IMR-90 (cell line): ENCODE data around the gene ARL4C. TPM values are rescaled to one million over a fixed set of nuclear protein-coding genes. Genes with fewer than 3 reads are reported as not detected.

Experiments
- ATAC-seq: fragments of 200-7000 bp; cut with Tn5 transposase; 2 replicates; pipeline ENCODE4 v1.9.1; 2020; ENCODE audit warnings: low read depth, mild to moderate bottlenecking, moderate library complexity
- BruUV-seq: library from RNA; stranded (reverse); fragments of 400-500 nt; replicated peaks from 2 replicates; lab custom pipeline; 2021; lab: Mats Ljungman, UMichigan
- CTCF ChIA-PET: fragments of 300-600 bp; formaldehyde crosslinking; extraction: SDS; loops from one replicate; lab custom pipeline; 2021; ENCODE audit warnings: antibody characterized with exemption; lab: Yijun Ruan, JAX
- POLR2A ChIA-PET: fragments of 300-600 bp; sonication (Branson Sonifier 250); formaldehyde crosslinking; loops from one replicate; lab custom pipeline; 2022; ENCODE audit warnings: antibody characterized with exemption; ENCODE audit not compliant: unreplicated experiment; lab: Charles Lee
- DNase-seq: peaks from one replicate; pipeline ENCODE4 v3.0.0; 2013
- H2AFZ ChIP-seq: replicated peaks from 2 replicates; pipeline ENCODE3; 2013; ENCODE audit warnings: low read length, mild to moderate bottlenecking; ENCODE audit not compliant: poor library complexity
- H2AK5ac ChIP-seq: 2 replicates; pipeline ENCODE4 v1.6.1; 2013; ENCODE audit warnings: low read depth, low read length, inconsistent platforms
- H2AK9ac ChIP-seq: replicated peaks from 2 replicates; pipeline ENCODE3; 2013; ENCODE audit warnings: mild to moderate bottlenecking, low read depth, low read length, moderate library complexity; ENCODE audit not compliant: poor library complexity
- H2BK120ac ChIP-seq: 2 replicates; pipeline ENCODE4 v1.6.1; 2013; ENCODE audit warnings: low read depth, low read length, inconsistent platforms
- H2BK15ac ChIP-seq: 3 replicates; pipeline ENCODE4 v1.6.1; 2013; ENCODE audit warnings: low read depth, low read length, inconsistent platforms
- H2BK20ac ChIP-seq: 2 replicates; pipeline ENCODE4 v1.6.1; 2013; ENCODE audit warnings: low read depth, mild to moderate bottlenecking, inconsistent platforms, low read length, moderate library complexity
- H2BK5ac ChIP-seq: 2 replicates; pipeline ENCODE4 v1.6.1; 2013; ENCODE audit warnings: mild to moderate bottlenecking, low read depth, low read length, inconsistent platforms; ENCODE audit not compliant: poor library complexity, severe bottlenecking
- H3K14ac ChIP-seq: replicated peaks from 2 replicates; pipeline ENCODE4 v1.6.1; 2013; ENCODE audit warnings: low read depth, low read length, inconsistent platforms
- H3K18ac ChIP-seq: 2 replicates; pipeline ENCODE4 v1.6.1; 2013; ENCODE audit warnings: low read depth, low read length, control low read depth
- H3K23ac ChIP-seq: 2 replicates; pipeline ENCODE4 v1.6.1; 2013; ENCODE audit warnings: low read depth, low read length, inconsistent platforms
- H3K27ac ChIP-seq: 2 replicates; pipeline ENCODE4 v1.5.1; 2013; ENCODE audit warnings: mild to moderate bottlenecking, control low read depth, low read length; ENCODE audit not compliant: insufficient read depth
- H3K27me3 ChIP-seq: 2 replicates; pipeline ENCODE4 v1.6.1; 2013; ENCODE audit warnings: low read length; ENCODE audit not compliant: control insufficient read depth, insufficient read depth
- H3K36me3 ChIP-seq: 2 replicates; pipeline ENCODE4 v1.6.1; 2013; ENCODE audit warnings: low read length, mixed read lengths; ENCODE audit not compliant: control insufficient read depth, insufficient read depth
- H3K4ac ChIP-seq: 2 replicates; pipeline ENCODE4 v1.6.1; 2013; ENCODE audit warnings: low read depth, low read length, inconsistent platforms
- H3K4me1 ChIP-seq: 2 replicates; pipeline ENCODE4 v1.6.1; 2013; ENCODE audit warnings: low read length, mixed read lengths; ENCODE audit not compliant: control insufficient read depth, insufficient read depth
- H3K4me2 ChIP-seq: 2 replicates; pipeline ENCODE4 v1.6.1; 2013; ENCODE audit warnings: low read depth, mild to moderate bottlenecking, control low read depth, low read length, moderate library complexity
- H3K4me3 ChIP-seq: 2 replicates; pipeline ENCODE4 v1.5.1; 2013; ENCODE audit warnings: low read depth, mild to moderate bottlenecking, control low read depth, low read length, moderate library complexity; ENCODE audit not compliant: insufficient read depth
- H3K56ac ChIP-seq: 2 replicates; pipeline ENCODE4 v1.6.1; 2013; ENCODE audit warnings: low read length, inconsistent platforms; ENCODE audit not compliant: insufficient read depth; ENCODE audit errors: extremely low read depth
- H3K79me1 ChIP-seq, 2 experiments: 2 replicates each; pipeline ENCODE4 v1.6.1; 2013; ENCODE audit warnings: low read length in 2 of 2, inconsistent platforms in 1 of 2, low read depth in 1 of 2
- H3K9ac ChIP-seq: 2 replicates; pipeline ENCODE4 v1.6.1; 2013; ENCODE audit warnings: low read depth, low read length, control low read depth
- H3K9me1 ChIP-seq: 2 replicates; pipeline ENCODE4 v1.6.1; 2013; ENCODE audit warnings: low read length, inconsistent platforms; ENCODE audit not compliant: insufficient read depth
- H3K9me3 ChIP-seq: 2 replicates; pipeline ENCODE4 v1.6.1; 2013; ENCODE audit warnings: low read length; ENCODE audit not compliant: control insufficient read depth, insufficient read depth
- H4K20me1 ChIP-seq: 2 replicates; pipeline ENCODE4 v1.6.1; 2013; ENCODE audit warnings: low read length, inconsistent platforms; ENCODE audit not compliant: insufficient read depth
- H4K5ac ChIP-seq: 2 replicates; pipeline ENCODE4 v1.6.1; 2013; ENCODE audit warnings: mild to moderate bottlenecking, low read depth, low read length, control low read depth
- H4K8ac ChIP-seq, 2 experiments: 2 replicates each; pipeline ENCODE4 v1.6.1; 2013; ENCODE audit warnings: low read depth in 2 of 2, low read length in 2 of 2, control low read depth in 1 of 2, inconsistent platforms in 1 of 2
- H4K91ac ChIP-seq: 2 replicates; pipeline ENCODE4 v1.6.1; 2013; ENCODE audit warnings: low read depth, low read length, inconsistent platforms; ENCODE audit not compliant: insufficient read depth
- BHLHE40 ChIP-seq: fragments of 150-350 bp; IDR thresholded peaks from 2 replicates; pipeline ENCODE4 v1.6.1; 2016; ENCODE audit warnings: mild to moderate bottlenecking, low read depth, low read length
- CEBPB ChIP-seq: IDR thresholded peaks from 2 replicates; pipeline ENCODE4 v1.6.1; 2012; ENCODE audit warnings: low read depth, low read length, improper control_type of control experiment
- CHD1 ChIP-seq: IDR thresholded peaks from 2 replicates; pipeline ENCODE4 v1.6.1; 2012; ENCODE audit warnings: low read depth, low read length, improper control_type of control experiment
- ELK1 ChIP-seq: fragments of 150-350 bp; IDR thresholded peaks from 2 replicates; pipeline ENCODE4 v1.6.1; 2016; ENCODE audit warnings: low read depth, mild to moderate bottlenecking, low read length, moderate library complexity, borderline replicate concordance
- FOS ChIP-seq: fragments of 150-350 bp; IDR thresholded peaks from 2 replicates; pipeline ENCODE4 v1.6.1; 2016; ENCODE audit warnings: low read depth, low read length
- MAFK ChIP-seq: IDR thresholded peaks from 2 replicates; pipeline ENCODE4 v1.6.1; 2012; ENCODE audit warnings: low read depth, low read length, improper control_type of control experiment
- MAZ ChIP-seq: IDR thresholded peaks from 2 replicates; pipeline ENCODE4 v1.6.1; 2012; ENCODE audit warnings: low read depth, mild to moderate bottlenecking, low read length, improper control_type of control experiment, moderate library complexity, borderline replicate concordance
- MXI1 ChIP-seq: IDR thresholded peaks from 2 replicates; pipeline ENCODE4 v1.6.1; 2012; ENCODE audit warnings: low read depth, mild to moderate bottlenecking, low read length, moderate library complexity, borderline replicate concordance
- NFE2L2 ChIP-seq: fragments of 150-350 bp; IDR thresholded peaks from 2 replicates; pipeline ENCODE4 v1.6.1; 2016; ENCODE audit warnings: low read depth, mild to moderate bottlenecking, low read length
- POLR2A ChIP-seq: IDR thresholded peaks from 2 replicates; pipeline ENCODE4 v1.6.1; 2012; ENCODE audit warnings: mild to moderate bottlenecking, low read depth, low read length
- RAD21 ChIP-seq: IDR thresholded peaks from 2 replicates; pipeline ENCODE4 v1.6.1; 2012; ENCODE audit warnings: low read length, improper control_type of control experiment
- RFX5 ChIP-seq: IDR thresholded peaks from 2 replicates; pipeline ENCODE4 v1.8.0; 2012; ENCODE audit warnings: low read depth, mild to moderate bottlenecking, low read length, moderate library complexity
- SMC3 ChIP-seq: fragments of 150-350 bp; IDR thresholded peaks from 2 replicates; pipeline ENCODE4 v1.6.1; 2016; ENCODE audit warnings: low read depth, mild to moderate bottlenecking, antibody characterized with exemption, low read length, moderate library complexity
- WGBS, 2 experiments: methylation state at CpG; one replicate each; pipeline versions ENCODE4 v1.1.5 to v1.1.7; 2013; ENCODE audit warnings: missing lambda C conversion rate in 2 of 2; ENCODE audit not compliant: insufficient read length in 1 of 2; ENCODE audit errors: extremely low coverage in 2 of 2; 5-methylcytosine and 5-hydroxymethylcytosine counted together
- dilution Hi-C: fragments of 300-500 bp; cut with HindIII; formaldehyde crosslinking; loops from one replicate; pipeline ENCODE4 v1.14.3; 2018; ENCODE audit warnings: low sequenced_read_pairs; ENCODE audit not compliant: unreplicated experiment
- in situ Hi-C: fragments of 300-500 bp; cut with MboI; formaldehyde crosslinking; loops from 3 replicates; pipeline ENCODE4 v1.14.3; 2019; ENCODE audit warnings: low sequenced_read_pairs, inconsistent platforms, mixed read lengths
- intact Hi-C: fragments of 100-400 bp; cut with micrococcal nuclease; formaldehyde crosslinking; loops from 2 replicates; pipeline ENCODE4 v1.10.0; 2022
- polyA plus RNA-seq, 3 experiments: library from polyadenylated mRNA; depleted of rRNA; stranded (reverse); fragments of >200 nt; gene quantifications; 2 replicates each; pipeline ENCODE4 v1.2.3, GENCODE V29; 2012; ENCODE audit warnings: low replicate concordance in 1 of 3
- total RNA-seq: library from RNA; depleted of rRNA; stranded (reverse); fragments of >200 nt; gene quantifications from 2 replicates; pipeline ENCODE4 v1.2.3, GENCODE V29; 2012
- TF ChIP-seq, protein P1 (sequence below): fragments of 150-350 bp; IDR thresholded peaks from 2 replicates; pipeline ENCODE4 v1.6.1; 2017; ENCODE audit warnings: mild to moderate bottlenecking, antibody characterized with exemption, low read length, low read depth
- TF ChIP-seq, protein P2 (sequence below): conservative IDR thresholded peaks from 2 replicates; pipeline ENCODE4 v1.5.1; 2012; ENCODE audit warnings: mild to moderate bottlenecking, low read depth, low read length, improper control_type of control experiment

Gene ARL4C
- total and polyA plus RNA-seq, 2 of the 4 experiments (the other 2 are of a cell fraction) = 7.7 to 8.2 TPM

GRCh38 chr2:234490271-234491091 lies 6.4 kb downstream of the ARL4C start:
- ChIA-PET CTCF (no interaction called here), POLR2A (interaction anchor here (0.6 kb wide), 1 partner anchor 516 kb away, joined by 4 read pairs; no protein-coding TSS in a partner anchor)
- no TSS peak for BruUV-seq
- TF ChIP-seq SMC3 (no peak), POLR2A (no peak), BHLHE40 (no peak), RFX5 (no peak), MAFK (no peak), FOS (no peak), ELK1 (no peak), MXI1 (no peak), NFE2L2 (no peak), MAZ (no peak), RAD21 (no peak), CHD1 (no peak), CEBPB (no peak)
- TF ChIP-seq, protein P1, sequence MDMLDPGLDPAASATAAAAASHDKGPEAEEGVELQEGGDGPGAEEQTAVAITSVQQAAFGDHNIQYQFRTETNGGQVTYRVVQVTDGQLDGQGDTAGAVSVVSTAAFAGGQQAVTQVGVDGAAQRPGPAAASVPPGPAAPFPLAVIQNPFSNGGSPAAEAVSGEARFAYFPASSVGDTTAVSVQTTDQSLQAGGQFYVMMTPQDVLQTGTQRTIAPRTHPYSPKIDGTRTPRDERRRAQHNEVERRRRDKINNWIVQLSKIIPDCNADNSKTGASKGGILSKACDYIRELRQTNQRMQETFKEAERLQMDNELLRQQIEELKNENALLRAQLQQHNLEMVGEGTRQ = no peak
- TF ChIP-seq, protein P2, sequence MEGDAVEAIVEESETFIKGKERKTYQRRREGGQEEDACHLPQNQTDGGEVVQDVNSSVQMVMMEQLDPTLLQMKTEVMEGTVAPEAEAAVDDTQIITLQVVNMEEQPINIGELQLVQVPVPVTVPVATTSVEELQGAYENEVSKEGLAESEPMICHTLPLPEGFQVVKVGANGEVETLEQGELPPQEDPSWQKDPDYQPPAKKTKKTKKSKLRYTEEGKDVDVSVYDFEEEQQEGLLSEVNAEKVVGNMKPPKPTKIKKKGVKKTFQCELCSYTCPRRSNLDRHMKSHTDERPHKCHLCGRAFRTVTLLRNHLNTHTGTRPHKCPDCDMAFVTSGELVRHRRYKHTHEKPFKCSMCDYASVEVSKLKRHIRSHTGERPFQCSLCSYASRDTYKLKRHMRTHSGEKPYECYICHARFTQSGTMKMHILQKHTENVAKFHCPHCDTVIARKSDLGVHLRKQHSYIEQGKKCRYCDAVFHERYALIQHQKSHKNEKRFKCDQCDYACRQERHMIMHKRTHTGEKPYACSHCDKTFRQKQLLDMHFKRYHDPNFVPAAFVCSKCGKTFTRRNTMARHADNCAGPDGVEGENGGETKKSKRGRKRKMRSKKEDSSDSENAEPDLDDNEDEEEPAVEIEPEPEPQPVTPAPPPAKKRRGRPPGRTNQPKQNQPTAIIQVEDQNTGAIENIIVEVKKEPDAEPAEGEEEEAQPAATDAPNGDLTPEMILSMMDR = no peak

More at GRCh38 chr2:234490271-234491091, 6.4 kb downstream of the ARL4C start:
- Histone ChIP-seq H3K4me1 (peaks cover 5% of the 10 kb centered on the region), H3K27me3 (no peaks in the 10 kb centered on the region), H3K4me2 (no peak overlapping the region), H3K18ac (no peak overlapping the region), H2BK5ac (no peak overlapping the region), H3K27ac (no peak overlapping the region), H4K20me1 (peaks cover 2% of the 10 kb centered on the region; the same call in 1 of the 2 replicates), H3K9me3 (no peaks in the 10 kb centered on the region), H2BK20ac (no peak overlapping the region), H3K4ac (no peak overlapping the region), H3K14ac (no peak overlapping the region), H3K9me1 (peaks cover 3% of the 10 kb centered on the region; the same call in 1 of the 2 replicates), H3K36me3 (no peaks in the 10 kb centered on the region), H2AK9ac (no peak overlapping the region), H3K9ac (no peak overlapping the region), H3K23ac (no peak overlapping the region), H4K5ac (no peak overlapping the region), H3K79me1 (peaks cover 17 to 34% of the 10 kb centered on the region in 2 experiments), H4K8ac (no peak overlapping the region), H4K91ac (no peak overlapping the region), H2AFZ (no peak overlapping the region), H2AK5ac (no peak overlapping the region), H2BK15ac (no peak overlapping the region), H3K4me3 (no peak overlapping the region), H3K56ac (no peak overlapping the region), H2BK120ac (no peak overlapping the region)
- dilution Hi-C loops = no loop called here
- WGBS, 2 experiments = 94% methylated on average over 9 of the region's 15 CpGs; no CpG with 5 or more reads in 1 of the 2 experiments
- in situ Hi-C loops = loop anchor here (10.0 kb wide), 1 partner anchor 206 kb away; no protein-coding TSS in a partner anchor
- DNase-seq (no peak), ATAC-seq (no peak)
- intact Hi-C loops = loop anchor here (10.0 kb wide), 1 partner anchor 126 kb away; no protein-coding TSS in a partner anchor
